ENCODE data around the gene MRPL4. TPM values are rescaled to one million over a fixed set of nuclear protein-coding genes. Genes with fewer than 3 reads are reported as not detected.

MRPL4 gene
- total RNA-seq, 1 experiment from 2014 or later = 146 TPM

DNA sequence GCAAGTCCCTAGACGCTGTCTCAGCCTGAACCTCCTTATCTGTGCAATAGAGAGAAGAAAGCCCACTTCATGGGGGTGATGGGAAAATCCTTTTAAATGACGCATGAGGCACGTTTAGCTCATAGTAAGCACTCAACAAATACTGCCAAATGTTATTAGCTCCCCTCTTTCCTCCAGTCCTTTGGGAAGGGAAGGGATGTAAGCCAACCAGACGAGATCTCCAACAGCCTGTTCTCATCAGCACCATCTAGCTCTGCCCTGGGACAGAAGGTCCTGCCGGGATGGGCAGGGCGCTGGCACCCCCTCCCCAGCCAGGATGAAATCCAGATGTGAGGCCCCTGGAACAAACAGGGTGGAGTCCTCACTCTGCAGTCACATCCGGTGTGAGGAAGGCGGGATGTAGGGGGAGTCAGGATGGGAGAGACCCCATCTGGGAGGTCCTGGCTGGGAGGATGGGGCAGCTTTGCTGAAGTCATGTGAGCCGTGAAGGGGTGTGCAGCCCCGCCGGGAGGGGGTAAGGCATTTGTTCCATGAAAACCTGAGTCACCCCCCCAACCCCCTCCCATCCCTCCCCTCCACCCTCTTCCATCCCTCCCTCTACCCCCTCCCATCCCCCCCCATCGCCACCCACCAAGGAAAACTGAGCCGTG, 25.5 kb upstream of the MRPL4 start:
- BruUV-seq (replicated peaks) = no TSS peak
- Histone ChIP-seq H4K20me1 (ENCODE audit: insufficient read depth) (no peaks in the 10 kb centered on the region), H3K4me1 (ENCODE audit: control insufficient read depth in 1 of 2, insufficient read depth in 2 of 2, low read length in 2 of 2) (peaks cover under 1 to 16% of the 10 kb centered on the region in 2 experiments; a peak in 3 of 4 replicates), H3K4me2 (ENCODE audit: low read length) (no peak overlapping the region), H3K27me3 (ENCODE audit: insufficient read depth, low read length) (no peaks in the 10 kb centered on the region), H2AFZ (ENCODE audit: low read depth, low read length, poor library complexity, severe bottlenecking) (no peak overlapping the region), H3K4me3 (replicated peaks in 1 of 2; ENCODE audit: low read depth in 1 of 2, low read length in 2 of 2) (no peak overlapping the region), H3K9me2 (ENCODE audit: insufficient read depth) (no peaks in the 10 kb centered on the region), H3K36me3 (ENCODE audit: control insufficient read depth in 1 of 2, insufficient read depth in 2 of 2, low read length in 2 of 2) (no peaks in the 10 kb centered on the region), H3K27ac (ENCODE audit: low read depth, low read length) (no peak overlapping the region), H3K9me3 (ENCODE audit: control insufficient read depth in 1 of 2, insufficient read depth in 1 of 2, low read depth in 1 of 2, low read length in 2 of 2) (no peaks in the 10 kb centered on the region), H3K9ac (ENCODE audit: low read length) (no peak overlapping the region), H3K79me2 (ENCODE audit: insufficient read depth, low read length) (peaks cover 6% of the 10 kb centered on the region; the same call in 1 of the 2 replicates)
- ChIA-PET RAD21 (ENCODE audit: low non-redundant PET in 1 of 2, low total read pairs in 2 of 2, uncharacterized antibody in 2 of 2, unreplicated experiment in 2 of 2) (interaction anchor here in 1 of 2 experiments (0.6 kb wide), 2 partner anchors 15 to 32 kb away, joined by 3 to 5 read pairs; partner anchors contain the start of gene DNMT1), CTCF (interaction anchor here (0.7 kb wide), 1 partner anchor 24 kb away, joined by 4 read pairs; no protein-coding TSS in a partner anchor), POLR2A (no interaction called here)
- ATAC-seq (no peak), DNase-seq (ENCODE audit: low read depth, low spot score) (no peak)
- intact Hi-C loops (cut with micrococcal nuclease) = no loop called here
- TF ChIP-seq CBX3 (IDR thresholded peaks at IDR 0.05; ENCODE audit: low read depth) (no peak), ELF1 (IDR thresholded peaks at IDR 0.05; ENCODE audit: borderline replicate concordance, low read depth) (no peak), RAD21 (IDR thresholded peaks at IDR 0.05; ENCODE audit: low read depth) (no peak), CTCF (IDR thresholded peaks at IDR 0.05 in 2 of 3, conservative IDR thresholded peaks at IDR 0.05 in 1 of 3; ENCODE audit: borderline replicate concordance in 1 of 3, insufficient read depth in 1 of 3, low read depth in 2 of 3, low read length in 2 of 3) (no peak), ZNF274 (IDR thresholded peaks at IDR 0.05; ENCODE audit: low read depth, low read length) (no peak), TCF7L2 (IDR thresholded peaks at IDR 0.05; ENCODE audit: borderline replicate concordance, extremely low read depth, insufficient read depth, insufficient read length) (no peak), JUND (IDR thresholded peaks at IDR 0.05) (no peak), ZFX (IDR thresholded peaks at IDR 0.05) (no peak), SRF (IDR thresholded peaks at IDR 0.05; ENCODE audit: low read depth) (no peak), SIN3A (IDR thresholded peaks at IDR 0.05; ENCODE audit: low read depth) (no peak), FOSL1 (IDR thresholded peaks at IDR 0.05; ENCODE audit: low read depth) (no peak), ZBTB33 (IDR thresholded peaks at IDR 0.05; ENCODE audit: extremely low read depth, insufficient replicate concordance, low read length) (no peak), POLR2AphosphoS5 (IDR thresholded peaks at IDR 0.05; ENCODE audit: low read depth, low read length) (no peak), YY1 (IDR thresholded peaks at IDR 0.05; ENCODE audit: extremely low read depth, insufficient replicate concordance, low read depth, low read length) (no peak), CEBPB (IDR thresholded peaks at IDR 0.05; ENCODE audit: low read depth) (no peak), SP1 (IDR thresholded peaks at IDR 0.05; ENCODE audit: low read depth) (no peak)
- TF ChIP-seq, protein P1, sequence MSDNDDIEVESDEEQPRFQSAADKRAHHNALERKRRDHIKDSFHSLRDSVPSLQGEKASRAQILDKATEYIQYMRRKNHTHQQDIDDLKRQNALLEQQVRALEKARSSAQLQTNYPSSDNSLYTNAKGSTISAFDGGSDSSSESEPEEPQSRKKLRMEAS (IDR thresholded peaks at IDR 0.05) = no peak
- TF ChIP-seq, protein P2, sequence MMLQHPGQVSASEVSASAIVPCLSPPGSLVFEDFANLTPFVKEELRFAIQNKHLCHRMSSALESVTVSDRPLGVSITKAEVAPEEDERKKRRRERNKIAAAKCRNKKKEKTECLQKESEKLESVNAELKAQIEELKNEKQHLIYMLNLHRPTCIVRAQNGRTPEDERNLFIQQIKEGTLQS (IDR thresholded peaks at IDR 0.05) = no peak
